Measurements from ENCODE around the gene MYO3B. TPM values are rescaled to one million over a fixed set of nuclear protein-coding genes. Genes with fewer than 3 reads are reported as not detected.

Gene MYO3B
- total RNA-seq, 1 donor from 2014 or later, result 0.22 TPM

DNA sequence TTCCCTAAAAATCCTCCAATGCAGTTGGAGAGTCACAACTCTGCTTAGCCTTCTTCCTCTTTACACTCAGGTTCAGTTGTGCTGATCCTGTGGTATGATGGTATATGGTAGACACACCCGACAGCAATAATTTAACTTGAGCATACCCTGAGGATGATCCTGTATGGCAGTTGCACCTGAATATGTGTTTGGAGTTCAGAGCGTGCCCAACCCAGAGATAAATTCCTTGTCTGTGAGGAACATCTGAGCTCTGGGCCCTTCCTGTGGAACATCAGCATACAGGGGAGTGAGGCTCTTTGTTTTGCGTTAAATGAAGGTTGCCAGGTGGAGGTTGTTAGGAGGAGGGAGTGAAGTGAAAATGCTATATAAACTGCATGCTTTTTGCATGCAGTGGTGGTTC lies 187.7 kb downstream of the MYO3B start:
- H3K4me1 Mint-ChIP-seq (ENCODE audit: low read depth, unreplicated experiment), result peaks cover 12% of the 10 kb centered on the region
- H3K27me3 Mint-ChIP-seq (ENCODE audit: unreplicated experiment), result peaks cover 4% of the 10 kb centered on the region
- TF ChIP-seq, protein P1, sequence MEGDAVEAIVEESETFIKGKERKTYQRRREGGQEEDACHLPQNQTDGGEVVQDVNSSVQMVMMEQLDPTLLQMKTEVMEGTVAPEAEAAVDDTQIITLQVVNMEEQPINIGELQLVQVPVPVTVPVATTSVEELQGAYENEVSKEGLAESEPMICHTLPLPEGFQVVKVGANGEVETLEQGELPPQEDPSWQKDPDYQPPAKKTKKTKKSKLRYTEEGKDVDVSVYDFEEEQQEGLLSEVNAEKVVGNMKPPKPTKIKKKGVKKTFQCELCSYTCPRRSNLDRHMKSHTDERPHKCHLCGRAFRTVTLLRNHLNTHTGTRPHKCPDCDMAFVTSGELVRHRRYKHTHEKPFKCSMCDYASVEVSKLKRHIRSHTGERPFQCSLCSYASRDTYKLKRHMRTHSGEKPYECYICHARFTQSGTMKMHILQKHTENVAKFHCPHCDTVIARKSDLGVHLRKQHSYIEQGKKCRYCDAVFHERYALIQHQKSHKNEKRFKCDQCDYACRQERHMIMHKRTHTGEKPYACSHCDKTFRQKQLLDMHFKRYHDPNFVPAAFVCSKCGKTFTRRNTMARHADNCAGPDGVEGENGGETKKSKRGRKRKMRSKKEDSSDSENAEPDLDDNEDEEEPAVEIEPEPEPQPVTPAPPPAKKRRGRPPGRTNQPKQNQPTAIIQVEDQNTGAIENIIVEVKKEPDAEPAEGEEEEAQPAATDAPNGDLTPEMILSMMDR (IDR thresholded peaks at IDR 0.05; ENCODE audit: partially characterized antibody, unreplicated experiment), result no peak
- no peak overlapping the region for H3K4me3 Mint-ChIP-seq (ENCODE audit: unreplicated experiment)
- no peak for DNase-seq
- no peak overlapping the region for H3K27ac Mint-ChIP-seq (ENCODE audit: unreplicated experiment)
- no peaks in the 10 kb centered on the region for H3K9me3 Mint-ChIP-seq (ENCODE audit: unreplicated experiment)
- no peaks in the 10 kb centered on the region for H3K36me3 Mint-ChIP-seq (ENCODE audit: unreplicated experiment)

DNA sequence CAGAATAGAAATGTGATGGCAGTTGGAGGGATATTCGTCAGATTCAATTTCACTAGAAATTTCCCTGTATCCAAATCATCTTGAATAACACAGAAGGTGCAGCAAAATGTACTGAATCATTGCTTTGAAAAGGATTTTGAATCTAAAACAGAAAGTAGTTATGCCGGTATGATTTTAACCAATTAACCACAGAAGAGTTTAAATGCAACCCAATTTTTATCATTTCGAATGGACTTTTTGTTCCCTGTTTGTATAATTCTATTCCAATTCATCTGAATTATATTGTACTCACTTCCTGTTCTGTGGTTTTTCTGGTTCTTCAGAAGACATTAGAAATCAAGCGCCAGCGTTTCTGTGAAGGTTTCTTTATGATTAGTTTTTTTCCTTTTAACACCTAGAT lies 190.4 kb downstream of the MYO3B start:
- H3K4me3 Mint-ChIP-seq (ENCODE audit: unreplicated experiment), result no peak overlapping the region
- H3K9me3 Mint-ChIP-seq (ENCODE audit: unreplicated experiment), result peaks cover 2% of the 10 kb centered on the region
- peaks cover 6% of the 10 kb centered on the region for H3K4me1 Mint-ChIP-seq (ENCODE audit: low read depth, unreplicated experiment)
- no peak for DNase-seq
- H3K36me3 Mint-ChIP-seq (ENCODE audit: unreplicated experiment), result no peaks in the 10 kb centered on the region
- peaks cover 9% of the 10 kb centered on the region for H3K27me3 Mint-ChIP-seq (ENCODE audit: unreplicated experiment)
- H3K27ac Mint-ChIP-seq (ENCODE audit: unreplicated experiment), result no peak overlapping the region
- TF ChIP-seq, protein P1 (IDR thresholded peaks at IDR 0.05; ENCODE audit: partially characterized antibody, unreplicated experiment), result no peak

DNA sequence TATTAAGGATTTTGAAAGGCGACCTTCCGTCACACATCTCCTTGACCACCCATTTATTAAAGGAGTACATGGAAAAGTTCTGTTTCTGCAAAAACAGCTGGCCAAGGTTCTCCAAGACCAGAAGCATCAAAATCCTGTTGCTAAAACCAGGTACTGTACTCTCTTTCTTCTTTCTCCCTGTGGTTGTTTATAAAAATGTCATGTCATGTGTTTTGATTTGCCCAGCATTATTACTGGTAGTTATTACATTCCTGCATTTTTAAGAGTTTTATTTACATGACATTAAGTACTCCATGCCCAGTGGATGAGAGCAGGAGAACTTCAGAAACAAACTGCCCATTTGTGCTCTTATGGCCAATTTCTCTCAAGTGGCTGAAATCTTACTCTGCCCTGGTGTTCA lies 191.3 kb downstream of the MYO3B start:
- Mint-ChIP-seq H3K27ac (ENCODE audit: unreplicated experiment) (no peak overlapping the region), H3K9me3 (ENCODE audit: unreplicated experiment) (peaks cover 2% of the 10 kb centered on the region), H3K27me3 (ENCODE audit: unreplicated experiment) (peaks cover 9% of the 10 kb centered on the region), H3K4me3 (ENCODE audit: unreplicated experiment) (no peak overlapping the region), H3K36me3 (ENCODE audit: unreplicated experiment) (no peaks in the 10 kb centered on the region), H3K4me1 (ENCODE audit: low read depth, unreplicated experiment) (peaks cover 4% of the 10 kb centered on the region)
- TF ChIP-seq, protein P1 (IDR thresholded peaks at IDR 0.05; ENCODE audit: partially characterized antibody, unreplicated experiment), result no peak
- no peak for DNase-seq

DNA sequence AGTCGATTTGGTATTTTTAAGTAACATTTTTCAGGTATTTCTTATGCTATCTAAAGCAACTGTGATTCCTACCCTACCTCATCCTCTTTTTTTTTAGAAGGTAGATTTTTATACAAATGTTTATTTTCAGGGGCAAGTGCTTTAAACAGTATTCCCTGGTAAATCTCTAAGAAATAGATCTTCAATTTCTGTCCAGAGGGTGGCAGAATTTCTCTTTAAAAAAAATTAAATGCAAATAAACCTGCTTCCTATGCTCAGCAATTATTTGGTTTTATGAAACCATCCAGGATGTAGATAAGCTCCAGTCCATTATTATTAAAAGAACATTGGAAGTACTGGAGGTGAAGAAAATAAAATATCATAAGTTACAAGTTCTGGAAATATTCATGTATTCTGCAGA lies 191.9 kb downstream of the MYO3B start:
- no peak for DNase-seq
- Mint-ChIP-seq H3K9me3 (ENCODE audit: unreplicated experiment) (peaks cover 2% of the 10 kb centered on the region), H3K36me3 (ENCODE audit: unreplicated experiment) (no peaks in the 10 kb centered on the region)

DNA sequence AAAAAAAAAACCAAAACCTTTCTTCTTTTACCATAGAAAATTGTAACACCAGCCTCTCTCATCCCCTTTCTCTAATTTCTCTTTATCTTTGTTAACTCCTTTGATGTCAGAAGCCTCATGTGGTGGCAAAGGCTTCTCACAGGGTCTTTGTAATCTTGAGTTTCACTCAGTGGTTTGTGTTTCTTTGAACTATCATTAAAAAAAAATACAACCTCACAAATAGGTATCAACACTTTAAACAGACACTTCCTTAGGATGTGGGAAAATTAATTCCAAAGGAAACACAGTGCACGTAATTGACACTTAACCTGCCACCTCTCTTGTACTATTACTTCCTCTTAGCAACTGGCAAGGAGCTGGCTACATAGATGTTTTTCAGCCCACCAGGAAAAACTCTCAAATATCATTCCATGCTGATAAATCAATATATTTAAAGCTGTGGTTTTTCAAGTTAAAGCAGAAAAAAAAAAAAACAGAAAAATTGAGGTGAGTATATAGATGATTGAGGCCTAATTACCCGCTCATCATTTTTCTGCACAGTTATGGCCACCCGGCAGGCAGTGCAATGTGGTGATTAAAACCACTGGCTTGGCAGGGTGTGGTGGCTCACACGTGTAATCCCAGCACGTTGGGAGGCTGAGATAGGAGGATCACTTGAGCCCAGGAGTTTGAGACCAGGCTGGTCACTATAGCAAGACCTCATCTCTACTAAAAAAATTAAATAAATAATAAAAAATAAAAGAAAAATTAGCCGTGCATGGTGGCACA lies 193.5 kb downstream of the MYO3B start:
- no peak for DNase-seq
- peaks cover 2% of the 10 kb centered on the region for H3K9me3 Mint-ChIP-seq (ENCODE audit: unreplicated experiment)
- H3K4me3 Mint-ChIP-seq (ENCODE audit: unreplicated experiment), result no peak overlapping the region
- TF ChIP-seq, protein P1 (IDR thresholded peaks at IDR 0.05; ENCODE audit: partially characterized antibody, unreplicated experiment), result no peak
- H3K27me3 Mint-ChIP-seq (ENCODE audit: unreplicated experiment), result peaks cover 9% of the 10 kb centered on the region
- H3K27ac Mint-ChIP-seq (ENCODE audit: unreplicated experiment), result peak overlapping the region; percentile 72
- no peaks in the 10 kb centered on the region for H3K36me3 Mint-ChIP-seq (ENCODE audit: unreplicated experiment)
- H3K4me1 Mint-ChIP-seq (ENCODE audit: low read depth, unreplicated experiment), result no peaks in the 10 kb centered on the region

More for the DNA sequence above, 191.9 kb downstream of the MYO3B start:
- Mint-ChIP-seq H3K27me3 (ENCODE audit: unreplicated experiment) (peaks cover 9% of the 10 kb centered on the region), H3K4me3 (ENCODE audit: unreplicated experiment) (no peak overlapping the region), H3K27ac (ENCODE audit: unreplicated experiment) (no peak overlapping the region), H3K4me1 (ENCODE audit: low read depth, unreplicated experiment) (peaks cover 3% of the 10 kb centered on the region)
- TF ChIP-seq, protein P1 (IDR thresholded peaks at IDR 0.05; ENCODE audit: partially characterized antibody, unreplicated experiment), result peak; percentile 28
